ENCODE results near the gene RNF215.

- TF ChIP-seq CTCF (IDR thresholded peaks at IDR 0.05; ENCODE audit: poor library complexity) (no peak), EZH2 (IDR thresholded peaks at IDR 0.05; ENCODE audit: borderline replicate concordance) (no peak)
Measured at GRCh38 chr22:30332551-30332950, 54.7 kb downstream of the RNF215 start.

All from hepatocyte (in vitro differentiated cells).